Stimulated activated CD8-positive, alpha-beta memory T cell treated with anti-CD3 and anti-CD28 coated beads, Interleukin-15, amount 100 ng/mL, for 4 hours (primary cell): Measurements from ENCODE around the gene BEX3.

ENCODE experiments used
- DNase-seq, 2 donors: peaks; one replicate each; pipeline ENCODE4 v3.0.0-alpha.2; 2020; ENCODE audit warnings: low read depth in 2 of 2

Gene BEX3

GRCh38 chrX:103423955-103424638, 47.8 kb downstream of the BEX3 start:
- DNase-seq, result no peak
